GM21576 (cell line): Measurements from ENCODE around the gene FASTKD2.

ENCODE experiments used
- ATAC-seq: cut with Tn5 transposase; IDR thresholded peaks from one replicate; pipeline ENCODE4 v1.9.1; 2021; ENCODE audit warnings: mild to moderate bottlenecking, moderate library complexity; ENCODE audit not compliant: unreplicated experiment

FASTKD2 gene

DNA sequence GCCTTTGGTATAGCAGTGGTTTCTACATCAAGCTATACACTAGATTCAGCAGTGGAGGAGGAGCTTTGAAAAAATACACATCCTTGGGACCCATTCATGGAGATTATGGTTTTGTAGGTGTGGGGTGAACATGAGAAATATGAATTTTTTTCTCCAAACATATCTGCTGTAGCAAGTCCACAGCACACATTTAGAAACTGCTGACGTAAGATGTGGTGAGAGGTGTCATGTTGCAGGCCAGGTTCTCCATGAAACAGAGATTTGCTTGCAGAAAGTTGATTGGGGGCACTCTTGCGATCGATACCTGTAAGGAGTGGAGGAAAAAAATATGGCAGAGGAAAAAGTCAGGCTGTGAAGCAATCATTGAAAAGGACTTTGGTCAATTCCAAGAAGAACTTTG lies 67.9 kb downstream of the FASTKD2 start:
- ATAC-seq: no peak

- no peak for ATAC-seq
These were observed 71.3 kb downstream of the FASTKD2 start for GRCh38 chr2:206836722-206837121.

- no peak for ATAC-seq
These were observed 72.4 kb downstream of the FASTKD2 start for GRCh38 chr2:206837775-206838174.

DNA sequence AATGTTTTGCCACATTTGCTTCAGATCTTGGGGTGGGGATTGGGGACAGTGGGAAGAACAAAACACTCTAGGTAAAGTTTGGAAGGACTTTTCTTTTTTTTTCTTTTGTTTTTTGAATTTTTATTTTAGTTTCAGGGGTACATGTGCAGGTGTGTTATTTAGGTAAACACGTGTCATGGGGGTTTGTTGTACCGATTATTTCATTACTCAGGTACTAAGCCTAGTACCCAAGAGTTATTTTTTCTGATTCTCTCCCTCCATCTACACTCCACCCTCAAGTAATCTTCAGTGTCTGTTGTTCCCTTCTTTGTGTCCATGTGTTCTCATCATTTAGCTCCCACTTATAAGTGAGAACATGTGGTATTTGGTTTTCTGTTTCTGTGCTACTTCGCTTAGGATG lies 73.3 kb downstream of the FASTKD2 start:
- no peak for ATAC-seq

- no peak for ATAC-seq
These were observed 75.6 kb downstream of the FASTKD2 start for GRCh38 chr2:206840999-206841398.
